ENCODE data around the gene MIDN. TPM values are rescaled to one million over a fixed set of nuclear protein-coding genes. Genes with fewer than 3 reads are reported as not detected.

MIDN gene
- total RNA-seq, 2 donors from 2014 or later = 80.1 to 124 TPM

GRCh38 chr19:1291761-1292418 is 43.5 kb downstream of the MIDN start:
- H3K4me1 ChIP-seq (ENCODE audit: control insufficient read depth in 1 of 2, low read depth in 2 of 2) = peaks cover 4 to 15% of the 10 kb centered on the region in 2 donors
- H3K9me3 ChIP-seq = no peaks in the 10 kb centered on the region
- H3K27me3 ChIP-seq (replicated peaks; ENCODE audit: insufficient read depth) = peaks cover 21% of the 10 kb centered on the region
- DNase-seq (ENCODE audit: low spot score) (no peak), ATAC-seq (ENCODE audit: insufficient number of reproducible peaks, low FRiP score, low read depth) (no peak)
- no peak overlapping the region for H3K27ac ChIP-seq
- H3K4me3 ChIP-seq = no peak overlapping the region
- TF ChIP-seq, protein P1, sequence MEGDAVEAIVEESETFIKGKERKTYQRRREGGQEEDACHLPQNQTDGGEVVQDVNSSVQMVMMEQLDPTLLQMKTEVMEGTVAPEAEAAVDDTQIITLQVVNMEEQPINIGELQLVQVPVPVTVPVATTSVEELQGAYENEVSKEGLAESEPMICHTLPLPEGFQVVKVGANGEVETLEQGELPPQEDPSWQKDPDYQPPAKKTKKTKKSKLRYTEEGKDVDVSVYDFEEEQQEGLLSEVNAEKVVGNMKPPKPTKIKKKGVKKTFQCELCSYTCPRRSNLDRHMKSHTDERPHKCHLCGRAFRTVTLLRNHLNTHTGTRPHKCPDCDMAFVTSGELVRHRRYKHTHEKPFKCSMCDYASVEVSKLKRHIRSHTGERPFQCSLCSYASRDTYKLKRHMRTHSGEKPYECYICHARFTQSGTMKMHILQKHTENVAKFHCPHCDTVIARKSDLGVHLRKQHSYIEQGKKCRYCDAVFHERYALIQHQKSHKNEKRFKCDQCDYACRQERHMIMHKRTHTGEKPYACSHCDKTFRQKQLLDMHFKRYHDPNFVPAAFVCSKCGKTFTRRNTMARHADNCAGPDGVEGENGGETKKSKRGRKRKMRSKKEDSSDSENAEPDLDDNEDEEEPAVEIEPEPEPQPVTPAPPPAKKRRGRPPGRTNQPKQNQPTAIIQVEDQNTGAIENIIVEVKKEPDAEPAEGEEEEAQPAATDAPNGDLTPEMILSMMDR (IDR thresholded peaks at IDR 0.05) = no peak
- H3K36me3 ChIP-seq = no peaks in the 10 kb centered on the region

DNA sequence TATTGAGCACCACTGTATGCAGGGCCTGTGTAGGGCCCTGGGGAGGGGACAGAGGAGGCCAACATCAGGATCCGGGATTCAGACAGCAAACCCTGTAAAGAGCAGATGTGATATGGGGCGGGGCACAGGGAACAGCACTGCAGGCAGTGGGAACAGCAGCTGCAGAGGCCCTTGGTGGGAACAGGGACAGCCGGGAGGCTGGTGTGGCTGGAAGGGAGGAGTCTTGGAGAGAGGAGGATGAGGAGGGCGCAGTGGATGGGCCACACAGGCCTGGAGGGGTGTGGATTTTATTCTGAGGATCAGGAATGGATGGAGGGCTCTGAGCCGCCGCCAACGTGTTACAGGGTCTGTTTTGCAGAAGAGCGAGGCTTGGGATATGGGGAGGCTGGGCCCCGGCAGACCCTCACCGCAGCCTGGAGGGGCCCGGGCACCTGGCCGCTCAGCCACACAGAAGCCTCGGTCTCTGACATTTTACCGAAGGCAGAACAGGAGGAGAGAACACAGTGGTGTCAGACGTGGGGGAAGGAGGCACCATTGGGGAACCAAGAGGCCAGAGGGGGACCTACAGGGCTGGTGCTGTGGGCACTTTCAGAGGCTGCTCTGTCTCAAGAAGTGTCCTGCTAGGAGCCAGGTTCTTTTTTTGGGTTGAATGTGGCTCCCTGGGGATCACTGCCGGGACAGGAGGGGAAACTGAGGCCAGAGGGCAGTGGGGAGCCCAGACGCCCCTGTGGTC is 44.2 kb downstream of the MIDN start:
- Histone ChIP-seq H3K4me3 (no peak overlapping the region), H3K36me3 (no peaks in the 10 kb centered on the region), H3K27ac (no peak overlapping the region), H3K4me1 (ENCODE audit: control insufficient read depth in 1 of 2, low read depth in 2 of 2) (peaks cover 4 to 8% of the 10 kb centered on the region in 2 donors), H3K9me3 (no peaks in the 10 kb centered on the region), H3K27me3 (replicated peaks; ENCODE audit: insufficient read depth) (peaks cover 17% of the 10 kb centered on the region)
- TF ChIP-seq, protein P1 (IDR thresholded peaks at IDR 0.05) = no peak
- ATAC-seq (ENCODE audit: insufficient number of reproducible peaks, low FRiP score, low read depth) (no peak), DNase-seq (ENCODE audit: low spot score) (no peak)

GRCh38 chr19:1293782-1294604 is 45.6 kb downstream of the MIDN start:
- peaks cover 4 to 6% of the 10 kb centered on the region in 2 donors for H3K4me1 ChIP-seq (ENCODE audit: control insufficient read depth in 1 of 2, low read depth in 2 of 2)
- TF ChIP-seq, protein P1 (IDR thresholded peaks at IDR 0.05) = no peak
- peaks cover 17% of the 10 kb centered on the region for H3K27me3 ChIP-seq (replicated peaks; ENCODE audit: insufficient read depth)
- H3K36me3 ChIP-seq = no peaks in the 10 kb centered on the region
- DNase-seq (ENCODE audit: low spot score) (no peak), ATAC-seq (ENCODE audit: insufficient number of reproducible peaks, low FRiP score, low read depth) (no peak)
- H3K27ac ChIP-seq = no peak overlapping the region
- H3K4me3 ChIP-seq = no peak overlapping the region
- no peaks in the 10 kb centered on the region for H3K9me3 ChIP-seq

GRCh38 chr19:1294688-1295087 is 46.3 kb downstream of the MIDN start:
- H3K9me3 ChIP-seq = no peaks in the 10 kb centered on the region
- no peak overlapping the region for H3K27ac ChIP-seq
- H3K36me3 ChIP-seq = no peaks in the 10 kb centered on the region
- no peak for ATAC-seq (ENCODE audit: insufficient number of reproducible peaks, low FRiP score, low read depth)
- TF ChIP-seq, protein P1 (IDR thresholded peaks at IDR 0.05) = no peak
- no peak overlapping the region for H3K4me3 ChIP-seq
- peaks cover 17% of the 10 kb centered on the region for H3K27me3 ChIP-seq (replicated peaks; ENCODE audit: insufficient read depth)
- peaks cover 4 to 6% of the 10 kb centered on the region in 2 donors for H3K4me1 ChIP-seq (ENCODE audit: control insufficient read depth in 1 of 2, low read depth in 2 of 2)
- no peak for DNase-seq (ENCODE audit: low spot score)

All from thoracic aorta (tissue), 2 donors.